ENCODE measurements around the gene FGL2.
"Not testable (repeated sequence)": the region's sequence is repeated elsewhere in the genome, so short reads cannot be mapped to it uniquely, and the experiment has no call there.

Gene FGL2

DNA sequence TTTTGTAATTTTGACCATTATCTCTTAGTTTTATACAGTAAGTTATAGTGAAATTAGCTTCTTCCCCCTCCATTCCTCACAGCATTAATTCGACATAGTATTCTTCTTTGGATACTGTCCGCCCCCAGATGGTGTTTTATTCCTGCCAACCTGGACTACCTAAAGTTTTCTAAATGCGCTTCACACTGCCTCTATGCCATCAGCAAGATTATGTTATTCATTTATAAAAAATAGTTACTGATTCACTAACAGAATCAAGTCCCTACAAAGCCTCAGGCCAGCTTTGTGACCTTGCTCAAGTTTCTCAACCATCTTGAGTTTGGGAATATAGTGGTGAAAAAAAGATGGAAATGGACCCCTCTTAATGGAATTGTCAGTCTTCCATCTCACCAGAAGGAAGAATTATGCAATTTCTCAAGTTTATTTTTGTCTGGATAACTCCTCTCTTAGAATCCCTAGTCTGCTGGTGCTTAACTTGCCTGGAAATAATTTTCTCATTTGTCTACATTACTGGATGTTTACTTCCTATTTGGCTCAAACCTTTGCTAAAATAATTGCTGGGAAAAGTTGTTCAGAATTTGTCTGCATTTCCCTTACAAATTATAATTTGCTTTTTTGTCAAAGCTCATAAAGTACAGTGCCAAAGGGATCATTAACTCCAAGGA lies 16.7 kb upstream of the FGL2 start:
- DNase-seq, result no peak

DNA sequence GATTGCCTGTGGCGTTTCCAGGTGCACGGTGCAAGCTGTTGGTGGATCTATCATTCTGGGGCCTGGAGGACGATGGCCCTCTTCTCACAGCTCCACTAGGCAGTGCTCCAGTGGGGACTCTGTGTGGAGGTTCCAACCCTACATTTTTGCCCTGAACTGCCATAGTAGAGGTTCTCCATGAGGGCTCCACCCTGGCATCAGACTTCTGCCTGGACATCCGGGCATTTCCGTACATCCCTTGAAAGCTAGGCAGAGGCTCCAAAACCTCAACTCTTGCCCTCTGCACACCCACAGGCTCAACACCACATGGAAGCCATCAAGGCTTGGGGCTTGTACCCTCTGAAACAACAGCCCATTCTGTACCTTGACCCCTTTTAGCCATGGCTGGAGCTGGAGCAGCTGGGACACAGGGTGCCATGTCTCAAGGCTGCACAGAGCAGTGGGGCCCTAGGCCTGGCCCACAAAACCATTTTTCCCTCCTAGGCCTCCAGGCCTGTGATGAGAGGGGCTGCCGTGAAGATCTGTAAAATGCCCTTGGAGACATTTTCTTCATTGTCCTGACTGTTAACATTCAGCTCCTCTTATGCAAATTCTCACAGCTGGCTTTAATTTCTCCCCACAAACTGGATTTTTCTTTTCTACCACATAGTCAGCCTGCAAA lies 10.0 kb upstream of the FGL2 start:
- DNase-seq, result no peak

DNA sequence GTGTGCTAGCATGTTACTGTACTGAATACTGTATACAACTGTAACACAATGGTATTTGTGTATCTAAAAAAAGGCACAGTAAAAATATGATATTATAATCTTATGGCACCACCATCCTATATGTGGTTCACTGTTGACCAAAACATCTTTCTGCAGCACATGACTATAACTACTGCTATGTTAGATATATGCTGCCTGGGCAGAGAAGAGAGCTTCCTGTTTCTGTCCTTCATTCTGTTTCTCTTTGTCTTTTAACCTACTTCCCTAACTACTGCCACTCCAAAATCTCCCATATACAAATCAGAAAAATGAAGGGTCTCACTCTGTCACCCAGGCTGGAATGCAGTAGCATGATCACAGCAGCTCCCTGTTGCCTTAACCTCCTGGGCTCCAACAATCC lies 8.8 kb upstream of the FGL2 start:
- no peak for DNase-seq

DNA sequence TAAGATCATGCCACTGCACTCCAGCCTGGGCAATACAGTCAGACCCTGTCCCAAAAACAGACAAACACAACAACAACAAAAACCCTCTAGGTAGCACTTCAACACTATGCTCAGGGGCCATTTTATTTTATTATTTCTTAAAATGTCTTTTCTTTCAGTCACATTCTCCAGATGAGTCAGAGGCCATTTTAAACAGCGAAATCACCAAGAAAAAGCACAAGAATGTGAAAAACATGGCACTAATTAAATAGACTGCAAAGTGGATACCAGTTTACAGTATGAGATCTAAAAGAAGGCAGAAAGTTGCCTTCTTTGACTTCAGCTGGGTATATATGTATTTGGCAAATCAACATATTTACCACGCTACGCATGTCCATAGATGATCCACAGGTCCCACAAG lies 6.1 kb upstream of the FGL2 start:
- DNase-seq, result no peak

DNA sequence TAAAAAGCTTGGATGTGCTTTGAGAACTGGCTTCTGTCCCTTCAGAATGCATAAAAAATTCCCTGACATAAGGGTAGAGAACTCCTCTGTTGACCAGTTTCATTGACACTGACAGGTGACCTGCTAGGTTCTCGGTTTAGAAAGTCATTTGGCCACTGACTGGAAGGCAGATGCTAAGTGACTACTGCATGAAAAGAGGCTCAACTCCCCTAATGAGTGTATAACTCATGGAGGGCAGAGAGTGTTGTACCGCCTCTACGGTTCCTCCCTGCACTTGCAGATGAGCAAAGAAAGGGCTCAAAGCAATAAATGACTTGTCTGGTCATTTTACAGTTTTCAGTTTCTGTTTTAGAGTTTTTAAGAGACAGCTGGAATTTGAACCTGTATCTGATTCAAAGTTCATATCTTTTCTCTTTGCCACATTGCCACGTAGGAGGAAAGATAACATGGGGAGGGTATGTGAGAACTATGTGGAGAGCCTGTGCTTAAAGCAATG lies 2.9 kb upstream of the FGL2 start:
- DNase-seq, result no peak

DNA sequence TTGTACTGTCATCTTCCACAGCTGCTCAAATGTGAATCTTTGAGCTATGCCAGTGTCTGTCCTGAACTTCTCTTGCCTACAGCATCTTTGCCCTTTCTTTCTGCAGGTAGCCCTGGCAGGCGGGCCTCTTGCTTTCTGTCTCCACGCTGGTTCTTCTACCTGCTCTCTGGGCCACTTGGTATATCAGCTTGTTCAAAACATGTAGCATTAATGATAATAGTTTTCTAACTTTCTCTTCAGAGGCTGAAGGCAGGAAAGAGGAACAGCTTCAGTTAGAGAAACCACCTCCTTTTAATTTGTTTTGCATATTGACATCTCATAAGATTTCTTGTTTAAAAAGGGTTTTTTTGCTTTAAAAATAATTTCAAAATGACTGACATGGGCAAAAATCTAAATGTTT lies 923 bp upstream of the FGL2 start:
- DNase-seq, result no peak

DNA sequence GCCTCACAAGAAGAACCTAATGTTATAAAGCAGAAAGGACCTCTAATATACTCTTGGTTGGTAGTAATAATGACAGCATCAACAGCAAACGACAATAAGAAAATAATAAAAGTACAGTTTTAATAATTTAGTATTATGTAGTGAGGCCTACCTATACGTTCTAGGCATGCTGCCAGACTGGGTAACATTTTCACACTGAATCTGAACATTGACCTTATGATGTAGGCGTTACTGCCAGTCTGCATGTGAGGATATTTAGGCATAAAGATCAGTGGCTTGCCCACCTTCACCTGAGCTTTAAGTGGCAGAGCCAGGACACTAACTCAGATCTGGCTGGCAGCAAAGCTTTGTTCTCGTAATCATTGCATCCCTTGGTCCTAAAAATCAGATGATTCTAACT lies 2.5 kb downstream of the FGL2 start:
- DNase-seq, result no peak

DNA sequence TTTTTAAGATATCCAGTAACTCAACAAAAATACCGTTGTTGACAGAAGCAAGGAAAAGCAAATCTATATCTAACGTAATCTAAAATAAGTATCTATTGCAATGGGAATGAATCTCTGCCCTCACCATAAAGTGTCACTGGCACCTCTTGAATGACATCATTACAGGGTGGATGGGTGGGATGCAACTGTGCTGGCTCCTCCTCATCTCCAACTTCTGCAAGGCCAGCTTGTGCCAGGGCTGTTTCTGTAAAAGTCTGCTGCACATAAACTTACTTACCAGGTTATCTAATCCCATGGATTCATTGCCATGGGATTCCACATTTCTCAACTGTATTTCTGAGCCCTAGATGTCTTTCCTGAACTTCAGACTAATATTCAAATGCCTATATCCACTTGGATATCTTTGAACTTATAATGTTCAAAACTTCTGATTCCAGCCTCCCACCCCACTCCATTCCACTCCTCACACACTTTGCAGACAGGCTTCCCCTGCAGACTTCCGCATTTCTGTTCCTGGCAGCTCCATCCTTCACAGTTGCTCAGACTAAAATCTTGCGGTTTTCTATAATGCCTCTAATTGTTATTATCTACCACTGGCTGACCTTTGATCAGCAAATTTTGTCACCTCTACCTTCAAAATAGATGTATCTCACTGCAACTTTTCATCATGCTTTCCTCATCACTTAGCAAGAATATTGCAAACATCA lies 10.7 kb downstream of the FGL2 start:
- DNase-seq, result no peak

DNA sequence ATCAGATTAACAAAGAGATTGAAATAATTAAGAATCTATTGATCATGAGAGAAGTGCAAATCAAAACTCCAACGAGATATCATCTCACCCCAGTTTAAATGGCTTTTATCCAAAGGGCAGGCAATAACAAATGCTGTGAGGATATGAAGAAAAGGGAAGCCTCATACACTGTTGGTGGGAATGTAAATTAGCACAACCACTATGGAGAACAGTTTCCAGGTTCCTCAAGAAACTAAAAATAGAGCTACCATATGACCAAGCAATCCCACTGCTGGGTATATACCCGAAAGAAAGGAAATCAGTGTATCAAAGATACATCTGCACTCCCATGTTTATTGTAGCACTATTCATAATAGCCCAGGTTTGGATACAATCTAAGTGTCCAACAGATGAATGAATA lies 13.8 kb downstream of the FGL2 start:
- DNase-seq, result no peak

DNA sequence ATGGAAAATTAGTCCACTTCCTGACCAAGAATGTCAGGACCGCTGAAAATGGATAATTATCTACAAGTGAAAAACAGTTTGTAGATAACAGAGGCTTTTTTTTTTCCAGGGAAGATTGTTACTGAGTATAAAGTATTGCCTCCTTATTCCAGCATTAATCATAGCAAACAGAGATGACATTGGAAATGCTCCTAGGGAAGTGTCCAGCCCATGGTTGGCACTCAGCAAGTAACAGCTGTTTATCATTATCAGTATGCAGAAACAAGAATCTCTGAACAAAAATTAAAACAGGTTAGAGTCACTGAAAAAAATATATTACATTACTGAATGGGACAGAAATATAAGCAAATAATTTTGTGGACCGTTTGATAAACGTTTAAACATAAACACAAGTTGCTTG lies 14.6 kb downstream of the FGL2 start:
- no peak for DNase-seq

DNA sequence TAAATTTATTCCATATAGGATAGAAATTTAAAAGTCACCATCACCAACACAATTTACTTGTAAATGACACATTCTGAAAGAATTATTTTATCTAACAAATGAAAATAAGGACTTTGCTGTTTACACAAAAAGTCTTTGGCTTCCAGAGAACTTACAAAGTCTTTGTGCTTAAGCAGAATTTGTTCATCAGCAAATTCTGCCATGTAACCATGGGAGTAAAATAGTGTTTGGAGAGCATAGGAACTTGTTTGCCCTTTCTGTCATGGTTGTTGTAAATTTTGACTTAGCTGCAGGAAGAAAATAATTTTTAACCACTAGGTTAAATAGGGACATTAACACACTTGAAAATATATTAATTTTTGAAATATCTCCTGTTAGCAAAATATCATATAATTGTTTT lies 15.2 kb downstream of the FGL2 start:
- DNase-seq, result no peak

DNA sequence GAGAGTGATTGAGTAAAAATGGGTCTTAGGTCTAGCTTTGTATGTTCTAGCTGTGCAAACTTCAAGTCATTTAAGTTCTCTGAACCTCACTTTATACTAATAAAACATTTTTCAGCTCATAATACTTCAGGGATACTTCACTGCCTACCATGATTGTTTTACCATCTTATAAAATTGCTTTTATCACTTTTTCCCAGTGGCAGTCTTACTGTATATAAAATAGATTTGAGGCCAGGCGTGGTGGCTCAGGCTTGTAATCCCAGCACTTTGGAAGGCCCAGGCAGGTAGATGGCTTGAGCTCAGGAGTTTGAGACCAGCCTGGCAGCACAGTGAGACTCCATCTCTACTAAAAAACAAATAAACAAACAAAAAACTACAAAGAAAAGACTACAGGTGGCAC lies 17.4 kb downstream of the FGL2 start:
- no peak for DNase-seq

DNA sequence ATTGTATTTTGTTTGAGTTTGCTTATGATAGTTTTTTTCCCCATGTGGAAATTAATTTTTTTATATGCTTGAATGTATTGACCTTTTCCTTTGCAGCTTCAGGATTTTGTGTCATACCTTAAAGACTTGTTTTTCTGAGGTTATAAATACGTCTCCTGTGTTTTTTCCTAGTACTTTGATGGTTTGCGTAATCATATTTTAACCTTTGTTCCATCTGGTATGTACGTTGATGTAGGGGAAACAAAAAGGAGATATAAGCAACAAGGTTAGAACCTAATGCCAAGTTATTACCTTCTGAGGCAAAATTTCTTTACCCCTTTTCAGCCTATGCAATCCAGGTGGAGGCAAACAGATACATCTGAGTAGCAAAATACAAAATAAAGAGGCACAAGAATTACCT lies 17.9 kb downstream of the FGL2 start:
- DNase-seq, result no peak

DNA sequence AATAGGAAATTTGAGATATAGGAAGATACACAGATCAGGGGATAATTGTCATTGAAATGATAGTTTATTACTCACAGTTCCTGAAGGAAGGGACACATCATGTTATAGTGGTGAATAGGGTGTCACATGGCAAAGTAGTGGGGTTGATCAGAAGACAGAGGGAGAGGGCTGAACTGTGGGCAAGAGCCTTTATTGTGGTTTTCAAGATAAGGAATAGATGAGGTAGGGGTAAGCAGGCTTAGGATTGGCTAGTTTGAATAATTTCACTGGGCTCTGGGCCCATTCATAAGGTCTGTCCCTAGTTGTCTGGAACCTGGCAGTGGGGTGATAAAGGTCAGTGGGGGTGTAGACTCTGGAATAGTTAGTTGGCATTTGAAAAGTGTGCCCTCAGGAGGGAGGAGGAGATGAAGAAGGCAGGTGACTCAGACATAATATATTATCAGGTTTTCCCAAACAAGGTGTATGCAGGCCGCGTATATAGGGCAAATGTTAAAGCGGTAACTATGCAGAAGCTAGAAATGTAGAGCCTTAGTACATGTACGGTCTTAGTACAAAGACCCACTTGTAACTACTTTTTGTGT lies 18.5 kb downstream of the FGL2 start:
- DNase-seq, result no peak

DNA sequence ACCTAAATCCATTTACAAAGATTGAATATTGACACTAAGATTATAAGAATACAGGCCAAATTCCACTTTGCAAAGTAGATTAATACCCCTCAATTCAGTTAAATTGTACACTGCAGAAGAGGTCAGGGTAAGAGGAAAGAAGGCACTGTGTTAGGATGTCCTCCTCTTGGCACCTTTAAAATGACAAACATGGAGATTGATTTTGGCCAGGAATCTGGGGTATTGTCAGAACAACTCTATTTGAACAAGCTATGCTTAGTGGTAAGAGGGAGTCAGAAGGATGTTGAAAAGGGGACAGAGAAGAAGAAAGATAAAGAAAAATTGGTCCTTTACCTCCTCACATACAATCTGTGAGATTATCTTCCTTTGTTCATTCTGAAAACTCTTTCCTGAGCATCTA lies 21.6 kb downstream of the FGL2 start:
- DNase-seq, result not testable (repeated sequence)

DNA sequence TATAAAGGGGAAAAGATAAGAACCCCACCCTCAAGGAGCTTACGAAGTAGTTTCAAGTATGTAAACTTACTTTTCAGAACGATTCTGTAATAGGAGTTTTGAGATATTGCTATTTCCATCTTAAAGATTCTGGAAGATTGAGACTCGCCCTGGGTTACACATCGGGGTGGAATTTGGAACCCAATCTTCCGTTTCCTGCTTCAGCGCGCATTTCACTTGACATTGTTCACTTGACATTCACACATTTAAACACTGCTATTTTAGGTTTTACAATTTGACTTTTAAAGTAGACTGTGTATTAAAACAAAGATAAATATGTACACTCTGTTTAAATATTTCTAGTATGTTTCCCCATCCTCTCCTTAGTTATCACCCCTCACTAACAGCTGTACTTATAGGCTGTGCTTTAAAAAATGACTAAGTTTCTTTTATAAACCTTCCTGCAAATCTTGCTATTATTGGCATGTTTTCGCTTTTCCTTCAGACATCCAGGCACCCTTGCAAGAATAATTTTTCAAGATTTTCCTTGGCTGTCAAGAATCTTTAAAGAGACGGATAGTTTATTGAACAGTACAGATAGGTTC lies 22.2 kb downstream of the FGL2 start:
- not testable (repeated sequence) for DNase-seq

DNA sequence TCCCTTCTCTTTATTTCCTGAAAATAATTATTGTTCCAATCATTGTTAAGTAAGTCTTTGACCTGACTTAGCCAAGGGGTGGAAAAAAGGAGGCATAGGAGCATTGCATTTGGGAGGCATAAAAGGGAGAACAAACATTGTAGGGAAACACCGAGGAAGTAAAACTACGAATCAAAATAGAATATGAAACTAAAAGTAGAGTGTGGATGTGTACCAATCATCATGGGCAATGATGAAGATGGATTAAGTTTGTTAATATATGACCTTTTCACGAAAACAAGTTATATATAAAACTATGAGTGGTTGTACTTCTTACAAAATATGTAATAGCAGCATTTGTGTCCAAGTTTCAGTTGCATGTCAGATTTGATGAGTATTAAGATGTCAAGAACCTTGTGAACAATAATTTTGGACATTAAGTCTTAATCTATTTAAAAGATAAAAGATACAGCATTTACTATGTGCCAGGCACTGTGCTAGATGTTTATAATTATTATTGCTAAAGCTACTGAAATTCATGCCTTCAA lies 24.3 kb downstream of the FGL2 start:
- not testable (repeated sequence) for DNase-seq

DNA sequence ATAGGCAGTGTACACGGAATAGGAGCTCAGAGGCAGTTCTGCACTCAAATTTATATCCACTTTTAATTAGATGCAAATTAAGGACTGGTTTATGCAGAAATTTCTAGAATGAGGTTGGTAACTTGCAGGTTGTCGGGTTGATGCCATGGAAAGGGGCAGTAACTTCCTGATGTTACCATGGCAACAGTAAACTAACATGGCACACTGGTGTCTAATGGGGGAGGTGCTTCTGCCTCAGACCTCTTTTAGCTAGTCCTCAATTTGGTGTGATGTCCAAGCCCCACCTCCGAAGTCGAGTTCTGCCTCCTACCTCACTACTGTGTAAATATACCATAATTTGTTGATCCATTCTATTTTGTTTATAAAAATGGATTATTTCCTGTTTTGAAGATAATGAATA lies 25.2 kb downstream of the FGL2 start:
- DNase-seq, result not testable (repeated sequence)

DNA sequence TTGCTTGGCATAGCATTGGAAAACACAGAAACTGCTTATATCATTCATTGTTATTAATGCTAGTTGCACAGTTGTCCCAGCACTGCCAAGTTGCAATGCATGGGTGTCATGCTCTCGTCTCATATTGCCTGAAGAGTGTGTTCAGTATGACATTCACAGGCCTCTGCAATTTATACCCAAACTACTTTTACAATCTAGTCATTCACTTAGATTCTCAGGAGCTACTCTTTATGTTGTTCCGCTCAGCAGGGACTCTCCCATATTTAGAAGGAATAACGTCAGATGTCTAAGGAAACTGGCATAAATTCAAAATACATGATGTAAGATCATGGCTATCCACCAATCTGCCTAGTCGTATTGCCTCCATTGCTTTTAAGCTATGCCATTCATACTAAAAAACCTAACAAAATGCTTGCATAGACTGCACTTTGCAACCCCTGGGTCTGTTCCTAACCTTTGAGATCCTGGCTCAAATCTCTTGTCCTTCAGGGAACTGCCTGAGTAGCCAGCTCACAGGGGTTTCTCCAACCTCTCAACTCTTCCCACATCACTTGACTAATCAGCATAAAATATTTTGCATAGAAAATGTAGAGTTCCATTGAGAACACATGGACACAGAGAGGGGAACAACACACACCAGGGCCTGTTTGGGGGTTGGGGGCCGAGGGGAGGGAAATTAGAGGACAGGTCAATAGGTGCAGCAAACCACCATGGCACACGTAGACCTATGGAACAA lies 27.0 kb downstream of the FGL2 start:
- DNase-seq, result not testable (repeated sequence)

DNA sequence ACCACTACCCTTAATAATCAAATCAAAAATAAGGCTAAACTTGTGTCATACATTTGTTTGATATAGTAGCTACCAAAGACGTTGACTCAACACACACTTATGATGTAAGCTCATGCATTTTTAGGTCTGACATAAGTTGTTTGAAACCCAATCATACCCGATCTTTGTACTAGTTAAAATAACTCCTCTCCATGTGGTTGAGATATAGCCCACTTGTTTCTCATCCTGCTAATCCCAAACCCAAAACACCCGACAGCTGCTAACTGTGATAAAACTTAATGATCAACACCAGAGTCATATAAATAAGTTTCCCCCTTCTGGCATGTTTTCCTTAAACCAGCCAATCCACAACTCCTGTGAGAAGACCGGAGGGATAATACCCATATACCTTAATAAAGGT lies 28.5 kb downstream of the FGL2 start:
- DNase-seq, result not testable (repeated sequence)

DNA sequence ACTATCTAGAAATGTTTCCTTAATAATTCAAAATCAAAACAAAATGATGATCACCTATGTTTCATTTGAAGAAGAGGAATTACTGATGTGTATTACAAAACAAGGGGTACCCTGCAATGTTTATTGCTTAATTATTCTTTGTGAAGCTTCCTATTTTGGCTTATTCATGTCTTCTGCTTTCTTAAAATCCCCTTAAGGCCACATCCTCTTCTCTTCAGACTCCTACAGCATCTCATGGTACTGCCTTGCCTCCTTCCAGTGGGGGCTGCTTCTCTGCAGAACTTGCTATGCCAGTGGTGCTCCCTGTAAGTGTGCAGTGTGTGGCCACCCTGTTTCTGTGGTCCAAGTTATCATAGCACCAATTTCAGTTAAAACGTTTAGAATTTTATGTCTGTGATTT lies 42.2 kb downstream of the FGL2 start:
- DNase-seq, result no peak

DNA sequence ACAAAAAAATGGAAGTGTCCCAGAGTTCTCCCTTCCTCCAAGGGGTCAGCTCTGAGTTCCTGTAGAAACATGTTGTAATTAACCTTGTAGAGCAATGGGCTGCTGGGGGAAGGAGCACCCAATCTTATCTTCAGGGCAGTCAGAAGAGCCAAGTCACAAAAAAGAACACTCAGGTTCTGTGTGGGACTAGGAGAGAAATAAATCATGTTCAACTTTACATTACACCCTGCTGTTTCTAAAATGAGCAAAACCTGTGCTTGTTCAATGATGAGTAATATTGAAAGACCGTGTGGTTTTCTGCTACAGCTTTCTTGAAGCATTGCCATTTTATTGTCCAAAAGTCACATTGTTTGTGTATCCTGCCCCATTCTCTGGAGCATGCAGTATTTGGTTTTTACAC lies 42.6 kb downstream of the FGL2 start:
- not testable (repeated sequence) for DNase-seq
